GM12878 (cell line): ENCODE data around the gene RPS6KA4. TPM values are rescaled to one million over a fixed set of nuclear protein-coding genes. Genes with fewer than 3 reads are reported as not detected.

Experiments used
- ATAC-seq: fragments of 200-7000 bp; cut with Tn5 transposase; 3 replicates; pipeline ENCODE4 v1.9.1; 2020; ENCODE audit warnings: mild to moderate bottlenecking, moderate library complexity
- BruUV-seq: library from RNA; stranded (reverse); fragments of 400-500 nt; replicated peaks from 2 replicates; lab custom pipeline; 2021; lab: Mats Ljungman, UMichigan
- CTCF ChIA-PET: fragments of 300-600 bp; sonication (Branson Sonifier 250); formaldehyde crosslinking; extraction: SDS; loops from one replicate; lab custom pipeline; 2021; ENCODE audit warnings: inconsistent platforms; lab: Yijun Ruan, JAX
- POLR2A ChIA-PET: fragments of 350-600 bp; formaldehyde crosslinking; extraction: SDS; loops from one replicate; lab custom pipeline; 2021; ENCODE audit warnings: inconsistent platforms; lab: Charles Lee
- RAD21 ChIA-PET: fragments of 300-600 bp; sonication (Branson Sonifier 250); formaldehyde crosslinking; loops from one replicate; lab custom pipeline; 2023; ENCODE audit warnings: antibody characterized with exemption; ENCODE audit not compliant: unreplicated experiment; lab: Charles Lee
- SMC1A ChIA-PET: fragments of 300-600 bp; sonication (Branson Sonifier 250); formaldehyde crosslinking; loops from one replicate; lab custom pipeline; 2023; ENCODE audit not compliant: unreplicated experiment, uncharacterized antibody; lab: Charles Lee
- DNase-seq: peaks from one replicate; pipeline ENCODE4 v3.0.0-alpha.2; 2011; ENCODE audit warnings: low read depth, low spot score
- FAIRE-seq: peaks from 3 replicates; lab custom pipeline; 2011; peaks lifted over from hg19 to GRCh38; lab: Jason Lieb, UNC
- H2AFZ ChIP-seq: 2 replicates; pipeline ENCODE4 v1.6.0; 2011; ENCODE audit warnings: low read depth, low read length, control low read depth; ENCODE audit not compliant: control insufficient read depth
- H3K27ac ChIP-seq: 2 replicates; pipeline ENCODE4 v1.5.1; 2011; ENCODE audit warnings: control low read depth; ENCODE audit not compliant: control insufficient read depth, insufficient read depth
- H3K27me3 ChIP-seq, 2 experiments: replicated peaks in 1 of 2; 2 replicates each; pipeline versions ENCODE4 v1.6.0 to v1.6.1; 2011; ENCODE audit warnings: low read length in 1 of 2; ENCODE audit not compliant: control insufficient read depth in 2 of 2, insufficient read depth in 2 of 2
- H3K36me3 ChIP-seq, 2 experiments: 2 replicates each; pipeline ENCODE4 v1.5.1; 2011; ENCODE audit warnings: low read length in 1 of 2; ENCODE audit not compliant: control insufficient read depth in 2 of 2, insufficient read depth in 2 of 2
- H3K4me1 ChIP-seq: 2 replicates; pipeline ENCODE4 v1.6.1; 2011; ENCODE audit warnings: mild to moderate bottlenecking, low read length, moderate library complexity, mixed read lengths; ENCODE audit not compliant: control insufficient read depth, insufficient read depth
- H3K4me2 ChIP-seq: 2 replicates; pipeline ENCODE4 v1.6.0; 2011; ENCODE audit warnings: control low read depth; ENCODE audit not compliant: control insufficient read depth, insufficient read depth
- H3K4me3 ChIP-seq: fragments of 200-600 bp; sonication (generic); 2 replicates; pipeline ENCODE4 v1.5.1; 2016
- H3K79me2 ChIP-seq: 2 replicates; pipeline ENCODE4 v1.6.0; 2011; ENCODE audit warnings: low read length; ENCODE audit not compliant: control insufficient read depth, insufficient read depth
- H3K9ac ChIP-seq: 2 replicates; pipeline ENCODE4 v1.8.0; 2011; ENCODE audit warnings: low read length, control low read depth, mixed read lengths; ENCODE audit not compliant: control insufficient read depth, insufficient read depth
- H3K9me3 ChIP-seq: replicated peaks from 3 replicates; pipeline ENCODE4 v1.5.1; 2011; ENCODE audit warnings: mild to moderate bottlenecking, low read length; ENCODE audit not compliant: control insufficient read depth, insufficient read depth
- H4K20me1 ChIP-seq: 2 replicates; pipeline ENCODE4 v1.6.0; 2011; ENCODE audit not compliant: control insufficient read depth, insufficient read depth
- NKRF ChIP-seq: fragments of 450-650 bp; conservative IDR thresholded peaks from 2 replicates; pipeline ENCODE4 v1.6.1; 2017; ENCODE audit warnings: mild to moderate bottlenecking, moderate library complexity
- POLR2A ChIP-seq: IDR thresholded peaks from 2 replicates; pipeline ENCODE4 v1.6.1; 2011; ENCODE audit warnings: low read depth, mild to moderate bottlenecking, low read length
- RB1 ChIP-seq: fragments of 450-650 bp; formaldehyde crosslinking; IDR thresholded peaks from 2 replicates; pipeline ENCODE4 v1.6.1; 2017; ENCODE audit warnings: mild to moderate bottlenecking, borderline replicate concordance
- SPI1 ChIP-seq: IDR thresholded peaks from 2 replicates; pipeline ENCODE4 v1.6.1; 2011; ENCODE audit warnings: low read depth, mild to moderate bottlenecking, low read length, moderate library complexity, borderline replicate concordance; ENCODE audit not compliant: insufficient read depth
- WGBS: methylation state at CpG from one replicate; pipeline ENCODE4 v1.1.6; 2016; ENCODE audit warnings: low lambda C conversion rate; ENCODE audit not compliant: insufficient replicate concordance, insufficient coverage; ENCODE audit errors: missing lambda C conversion rate; 5-methylcytosine and 5-hydroxymethylcytosine counted together
- in situ Hi-C: fragments of 300-500 bp; cut with MboI; formaldehyde crosslinking; loops from 9 replicates; pipeline ENCODE4 v1.14.3; 2018; ENCODE audit warnings: mixed read lengths
- intact Hi-C: fragments of 100-400 bp; cut with micrococcal nuclease; formaldehyde crosslinking; loops from one replicate; pipeline ENCODE4 v1.14.2; 2022; ENCODE audit not compliant: unreplicated experiment
- polyA plus RNA-seq, 11 experiments: library from polyadenylated mRNA; depleted of rRNA in 4 of 11; unstranded in 6 of 11; stranded (reverse) in 5 of 11; fragments of >200 nt; fragmentation: Nextera tagmentation in 4 of 11; fragmentation: Illumina TruSeq in 1 of 11; extraction: Ambion mirVana in 4 of 11; extraction: Trizol in 1 of 11; gene quantifications; 1 replicate in 1 of 11; 2 replicates in 10 of 11; pipeline versions ENCODE4 v1.2.1 to v1.2.3, GENCODE V29; 2011 to 2016; ENCODE audit warnings: inconsistent platforms in 2 of 11, missing spikeins in 2 of 11, low read depth in 1 of 11
- total RNA-seq, 4 experiments: library from RNA; depleted of rRNA in 3 of 4; stranded (reverse); fragments of >200 nt in 3 of 4; fragmentation: Illumina TruSeq in 1 of 4; extraction: Trizol in 1 of 4; gene quantifications; 2 replicates each; pipeline versions ENCODE4 v1.2.1 to v1.2.3, GENCODE V29; 2013 to 2021
- TF ChIP-seq, protein P1 (sequence below), 3 experiments: IDR thresholded peaks in 2 of 3; conservative IDR thresholded peaks in 1 of 3; 2 replicates each; pipeline ENCODE4 v1.5.1; 2011; ENCODE audit warnings: low read depth in 3 of 3, low read length in 3 of 3, mild to moderate bottlenecking in 3 of 3, control low read depth in 2 of 3, moderate library complexity in 2 of 3, inconsistent platforms in 1 of 3, mixed read lengths in 1 of 3; ENCODE audit not compliant: control insufficient read depth in 2 of 3, insufficient read depth in 1 of 3; ENCODE audit errors: extremely low read depth in 1 of 3

The RPS6KA4 gene
- total and polyA plus RNA-seq, 10 of the 15 experiments (the other 5 are each of a cell fraction or from before 2014, with no cell fraction given) = 0.34 to 32.6 (median 11.3) TPM

- ATAC-seq (no peak), FAIRE-seq (no peak), DNase-seq (no peak)
- H3K27ac ChIP-seq = no peak overlapping the region
- RAD21 ChIA-PET = no interaction called here
- SMC1A ChIA-PET = no interaction called here
- no peak overlapping the region for H3K4me2 ChIP-seq
- in situ Hi-C loops (no loop called here), intact Hi-C loops (no loop called here)
- TF ChIP-seq POLR2A (0 out of 2 replicates have a peak, but pooled peaks have one; percentile 21), NKRF (no peak), SPI1 (no peak), RB1 (no peak)
- TF ChIP-seq, protein P1, sequence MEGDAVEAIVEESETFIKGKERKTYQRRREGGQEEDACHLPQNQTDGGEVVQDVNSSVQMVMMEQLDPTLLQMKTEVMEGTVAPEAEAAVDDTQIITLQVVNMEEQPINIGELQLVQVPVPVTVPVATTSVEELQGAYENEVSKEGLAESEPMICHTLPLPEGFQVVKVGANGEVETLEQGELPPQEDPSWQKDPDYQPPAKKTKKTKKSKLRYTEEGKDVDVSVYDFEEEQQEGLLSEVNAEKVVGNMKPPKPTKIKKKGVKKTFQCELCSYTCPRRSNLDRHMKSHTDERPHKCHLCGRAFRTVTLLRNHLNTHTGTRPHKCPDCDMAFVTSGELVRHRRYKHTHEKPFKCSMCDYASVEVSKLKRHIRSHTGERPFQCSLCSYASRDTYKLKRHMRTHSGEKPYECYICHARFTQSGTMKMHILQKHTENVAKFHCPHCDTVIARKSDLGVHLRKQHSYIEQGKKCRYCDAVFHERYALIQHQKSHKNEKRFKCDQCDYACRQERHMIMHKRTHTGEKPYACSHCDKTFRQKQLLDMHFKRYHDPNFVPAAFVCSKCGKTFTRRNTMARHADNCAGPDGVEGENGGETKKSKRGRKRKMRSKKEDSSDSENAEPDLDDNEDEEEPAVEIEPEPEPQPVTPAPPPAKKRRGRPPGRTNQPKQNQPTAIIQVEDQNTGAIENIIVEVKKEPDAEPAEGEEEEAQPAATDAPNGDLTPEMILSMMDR (IDR thresholded peaks at IDR 0.05 in 2 of 3, conservative IDR thresholded peaks at IDR 0.05 in 1 of 3; ENCODE audit: control insufficient read depth in 2 of 3, extremely low read depth in 1 of 3, insufficient read depth in 1 of 3, low read depth in 3 of 3, low read length in 3 of 3) = no peak
- CTCF ChIA-PET = no interaction called here
- peaks cover 5 to 9% of the 10 kb centered on the region in 2 experiments; a peak in 3 of 4 replicates for H3K36me3 ChIP-seq
- H4K20me1 ChIP-seq = no peaks in the 10 kb centered on the region
- no peak overlapping the region for H3K9ac ChIP-seq
- H3K9me3 ChIP-seq = no peaks in the 10 kb centered on the region
- peaks cover 3% of the 10 kb centered on the region; the same call in 1 of the 2 replicates for H3K4me1 ChIP-seq
- 99% methylated on average over 82 of the region's 82 CpGs for WGBS
- H2AFZ ChIP-seq = no peak overlapping the region
- no TSS peak for BruUV-seq
- no peaks in the 10 kb centered on the region for H3K27me3 ChIP-seq
- POLR2A ChIA-PET = no interaction called here
- H3K4me3 ChIP-seq = no peak overlapping the region
- no peaks in the 10 kb centered on the region for H3K79me2 ChIP-seq
Observed at GRCh38 chr11:64369440-64370421, 10.8 kb downstream of the RPS6KA4 start.
